ENCODE results near the gene ZNF133.
"Not testable (repeated sequence)": the region's sequence is repeated elsewhere in the genome, so short reads cannot be mapped to it uniquely, and the experiment has no call there.

Gene ZNF133

GRCh38 chr20:18284805-18285533, 3.4 kb upstream of the ZNF133 start:
- no peak for DNase-seq (ENCODE audit: low spot score)

DNA sequence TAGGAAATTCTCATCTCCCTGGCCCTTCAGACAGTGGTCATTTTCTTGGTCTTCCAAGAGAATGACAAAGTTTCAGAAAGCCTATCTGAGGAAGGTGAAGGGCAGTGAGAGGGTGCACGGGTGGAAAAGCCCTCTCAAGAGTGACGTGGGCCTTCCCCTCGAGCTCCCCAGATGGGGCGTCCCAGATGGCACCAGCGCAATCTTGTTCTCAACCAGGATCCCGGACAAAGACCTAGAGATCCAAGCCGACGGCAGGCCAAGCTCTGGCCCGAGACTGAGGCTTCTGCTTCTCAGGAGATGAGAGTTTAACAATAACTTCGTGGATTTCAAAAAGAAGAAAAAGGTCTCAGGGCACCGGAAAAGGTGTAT, 797 bp upstream of the ZNF133 start:
- DNase-seq (ENCODE audit: low spot score), result peak; percentile 25

DNA sequence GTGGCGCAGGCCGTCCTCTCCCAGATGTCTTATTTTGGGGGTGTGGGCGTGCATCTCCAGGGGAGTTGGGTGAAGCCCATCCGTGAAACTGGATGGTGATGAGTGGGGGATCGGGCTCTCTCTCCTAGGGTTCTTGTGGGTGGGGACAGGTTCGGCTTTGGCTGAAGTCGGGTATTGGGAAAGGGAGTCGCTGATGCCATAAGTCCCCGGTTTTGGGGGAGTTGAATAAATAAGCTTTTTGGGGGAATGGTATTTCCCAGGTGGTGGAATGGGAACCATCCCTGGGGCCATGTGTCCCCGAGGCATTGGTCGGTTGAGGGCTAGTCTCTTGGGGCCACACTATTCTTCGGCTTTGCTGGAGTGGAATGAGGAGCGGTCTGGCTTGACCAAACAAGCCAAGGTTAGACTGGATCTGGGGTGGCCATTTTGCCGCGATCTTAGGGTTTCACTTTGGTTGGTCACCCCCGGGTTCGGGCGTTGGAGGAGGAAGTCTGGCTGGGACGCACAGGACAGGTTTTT, 481 bp downstream of the ZNF133 start:
- DNase-seq (ENCODE audit: low spot score), result peak; percentile 36

- no peak for DNase-seq (ENCODE audit: low spot score)
Measured at GRCh38 chr20:18289306-18289705, 979 bp downstream of the ZNF133 start.

DNA sequence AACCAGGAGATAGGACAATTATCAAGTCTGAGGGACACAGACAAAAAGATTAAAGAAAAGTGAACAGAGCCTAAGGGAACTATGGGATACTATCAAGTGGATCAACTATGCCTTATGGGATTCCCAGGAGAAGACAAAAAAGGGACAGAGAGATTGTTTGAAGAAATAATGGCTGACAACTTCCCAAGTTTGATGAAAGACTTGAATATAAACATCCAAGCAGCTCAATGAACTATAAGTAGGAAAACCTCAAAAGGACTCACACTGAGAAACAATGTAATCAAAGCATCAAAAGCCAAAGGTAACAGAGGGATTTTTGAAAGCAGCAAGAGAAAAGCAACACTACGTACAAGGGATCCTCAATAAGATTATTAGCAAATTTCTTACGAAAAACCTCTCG, 11.0 kb downstream of the ZNF133 start:
- no peak for DNase-seq (ENCODE audit: low spot score)

DNA sequence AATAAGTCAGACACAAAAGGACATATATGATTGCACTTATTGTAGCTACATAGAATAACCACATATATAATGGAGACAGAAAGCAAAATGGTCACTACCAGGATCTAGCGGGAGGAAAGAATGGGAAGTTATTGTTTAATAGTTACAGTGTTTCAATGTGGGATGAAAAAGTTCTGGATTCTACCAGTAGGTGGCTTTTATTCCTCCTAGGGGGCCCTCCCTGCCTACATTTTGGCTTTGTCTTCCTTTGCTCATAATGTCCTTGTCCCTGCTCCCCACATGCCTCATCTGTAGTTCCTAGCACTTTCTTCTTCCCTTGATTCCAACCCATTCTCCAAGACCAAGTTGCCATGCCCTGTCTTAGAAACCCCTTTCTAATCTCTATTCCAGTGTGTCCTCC, 16.3 kb downstream of the ZNF133 start:
- DNase-seq (ENCODE audit: low spot score), result no peak

- DNase-seq (ENCODE audit: low spot score), result no peak
Measured at GRCh38 chr20:18307301-18307700, 19.0 kb downstream of the ZNF133 start.

- DNase-seq (ENCODE audit: low spot score), result no peak
Measured at GRCh38 chr20:18310051-18310450, 21.7 kb downstream of the ZNF133 start.

GRCh38 chr20:18310592-18310991, 22.3 kb downstream of the ZNF133 start:
- no peak for DNase-seq (ENCODE audit: low spot score)

DNA sequence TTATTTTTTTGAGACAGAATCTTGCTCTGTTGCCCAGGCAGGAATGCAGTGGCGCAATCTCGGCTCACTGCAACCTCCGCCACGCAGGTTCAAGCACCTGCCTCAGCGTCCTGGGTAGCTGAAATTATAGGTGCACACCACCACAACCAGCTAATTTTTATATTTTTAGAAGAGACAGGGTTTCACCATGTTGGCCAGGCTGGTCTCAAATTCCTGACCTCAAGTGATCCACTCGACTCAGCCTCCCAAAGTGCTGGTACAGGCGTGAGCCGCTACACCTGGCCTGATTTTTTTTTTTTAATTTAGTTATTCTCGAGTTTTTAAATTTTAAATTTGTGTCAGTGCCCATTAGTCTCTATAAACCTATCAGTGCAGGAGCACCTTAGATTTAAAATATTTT, 24.4 kb downstream of the ZNF133 start:
- no peak for DNase-seq (ENCODE audit: low spot score)

DNA sequence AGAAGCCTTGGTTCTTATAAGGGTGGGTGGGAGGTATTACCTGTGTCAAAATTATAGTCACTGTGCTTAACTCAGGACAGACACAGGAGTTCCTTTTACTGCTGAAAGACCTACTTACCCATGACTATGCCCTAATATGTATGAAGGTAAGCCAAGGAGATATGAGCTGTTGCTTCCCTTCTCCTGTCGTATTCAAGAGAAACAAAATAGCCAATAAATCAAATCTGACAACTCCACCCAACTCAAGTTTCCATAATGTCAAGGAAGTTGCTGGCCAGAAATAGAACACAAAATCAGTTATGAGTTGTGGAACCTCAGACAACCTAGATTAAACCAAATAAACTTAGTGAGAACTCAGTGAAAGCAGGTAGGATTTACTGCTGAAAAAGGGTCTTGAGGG, 25.1 kb downstream of the ZNF133 start:
- DNase-seq (ENCODE audit: low spot score), result no peak

- DNase-seq (ENCODE audit: low spot score), result peak; percentile 60
Measured at GRCh38 chr20:18314786-18315406, 26.6 kb downstream of the ZNF133 start.

GRCh38 chr20:18316166-18316565, 27.8 kb downstream of the ZNF133 start:
- DNase-seq (ENCODE audit: low spot score), result no peak

- no peak for DNase-seq (ENCODE audit: low spot score)
Measured at GRCh38 chr20:18321316-18321715, 33.0 kb downstream of the ZNF133 start.

DNA sequence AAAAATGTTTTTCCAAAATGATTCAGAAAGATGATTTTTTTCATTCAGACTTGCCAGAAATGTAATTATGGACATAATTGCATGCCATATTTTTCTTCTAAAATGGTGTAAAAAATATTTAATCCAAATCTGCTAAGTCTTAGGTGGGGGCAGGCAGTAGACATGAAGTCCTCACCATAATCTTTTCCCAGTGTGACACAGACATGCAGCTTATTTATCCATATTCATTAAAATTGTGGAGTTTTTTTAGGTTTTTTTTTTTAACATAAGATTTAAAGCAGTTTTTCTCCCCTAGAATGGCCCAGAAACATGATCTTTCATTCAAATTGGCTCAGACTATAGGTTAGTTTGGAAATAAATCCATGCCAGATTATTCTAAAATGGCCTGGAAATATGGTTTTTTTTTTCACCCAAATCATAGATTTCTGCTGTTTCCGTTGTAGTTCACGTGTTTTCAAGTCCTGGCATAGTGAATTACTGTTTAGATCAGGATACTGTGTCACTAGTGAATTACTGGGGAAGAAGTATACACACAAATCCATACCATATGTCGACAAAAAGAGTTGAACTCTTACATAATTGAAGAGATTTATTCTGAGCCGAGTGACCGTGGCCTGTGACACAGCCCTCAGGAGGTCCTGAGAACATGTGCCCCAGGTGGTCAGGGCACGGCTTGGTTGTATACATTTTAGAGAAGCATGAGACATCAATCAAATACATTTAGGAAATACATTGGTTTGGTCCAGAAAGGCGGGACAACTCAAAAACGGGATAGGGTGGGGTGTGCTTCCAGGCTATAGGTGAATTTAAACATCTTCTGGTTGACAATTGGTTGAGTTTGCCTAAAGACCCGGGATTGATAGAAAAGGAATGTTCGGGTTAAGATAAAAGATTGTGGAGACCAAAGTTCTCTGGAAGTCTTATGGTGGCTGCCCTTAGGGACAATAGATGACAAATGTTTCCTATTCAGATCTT, 33.9 kb downstream of the ZNF133 start:
- DNase-seq (ENCODE audit: low spot score), result no peak

DNA sequence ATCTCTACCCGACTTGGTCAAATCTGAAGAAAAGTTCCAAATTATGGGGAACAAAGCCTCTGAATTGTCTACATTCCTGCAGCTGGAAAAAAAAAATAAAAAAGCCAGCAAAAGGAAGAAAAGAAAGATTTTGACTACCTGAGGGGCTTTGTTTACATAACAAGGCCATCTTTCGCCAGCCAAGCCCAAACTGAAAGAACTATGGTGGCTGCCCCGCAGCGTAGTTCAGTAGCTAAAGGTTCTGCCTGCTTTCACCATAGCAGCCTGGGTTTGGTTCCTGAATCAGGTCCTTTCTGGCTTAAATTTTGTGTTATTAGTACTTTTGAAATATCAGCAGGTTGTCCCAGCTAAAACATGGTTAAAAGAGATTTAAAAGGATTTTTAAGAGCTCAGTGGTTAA, 35.4 kb downstream of the ZNF133 start:
- no peak for DNase-seq (ENCODE audit: low spot score)

DNA sequence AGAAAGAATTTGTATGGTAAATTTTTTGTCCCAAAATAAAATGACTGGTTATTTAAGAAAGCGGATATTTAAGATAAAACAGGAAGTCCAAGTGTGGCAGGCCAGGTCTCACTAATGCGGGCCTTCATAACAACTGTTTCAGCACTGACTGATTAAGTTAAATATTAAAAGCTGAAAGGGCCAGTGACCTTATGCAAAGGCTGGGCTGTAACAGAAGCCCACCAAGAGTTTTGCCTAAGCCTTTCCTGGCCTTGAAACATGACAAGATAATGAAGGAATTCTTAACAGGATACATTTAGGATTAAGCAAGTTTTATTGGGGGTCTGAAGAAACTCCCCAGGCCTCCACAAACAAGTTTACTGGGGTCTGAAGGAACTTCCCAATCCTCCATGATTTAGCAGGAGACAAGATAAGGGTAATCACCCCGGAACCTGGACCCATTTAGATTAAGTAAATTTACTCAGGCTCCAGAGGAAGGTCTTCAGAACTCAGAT, 36.3 kb downstream of the ZNF133 start:
- DNase-seq (ENCODE audit: low spot score), result no peak

GRCh38 chr20:18326990-18327389, 38.7 kb downstream of the ZNF133 start:
- no peak for DNase-seq (ENCODE audit: low spot score)

- DNase-seq (ENCODE audit: low spot score), result no peak
Measured at GRCh38 chr20:18331694-18332093, 43.4 kb downstream of the ZNF133 start.

DNA sequence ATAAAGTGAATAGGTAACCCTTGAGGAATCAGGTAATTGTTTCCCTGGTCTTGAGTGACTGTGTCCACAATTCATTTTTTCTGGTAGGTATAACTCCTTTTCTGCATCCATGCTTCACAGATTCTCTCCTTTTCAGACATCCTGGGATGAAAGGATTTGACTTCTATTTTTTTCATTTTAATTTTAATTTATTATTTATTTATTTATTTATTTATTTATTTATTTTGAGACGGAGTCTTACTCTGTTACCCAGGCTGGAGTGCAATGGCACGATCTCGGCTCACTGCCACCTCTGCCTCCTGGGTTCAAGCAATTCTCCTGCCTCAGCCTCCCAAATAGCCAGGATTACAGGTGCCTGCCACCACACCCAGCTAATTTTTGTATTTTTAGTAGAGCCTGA, 61.4 kb downstream of the ZNF133 start:
- DNase-seq (ENCODE audit: low spot score), result not testable (repeated sequence)

DNA sequence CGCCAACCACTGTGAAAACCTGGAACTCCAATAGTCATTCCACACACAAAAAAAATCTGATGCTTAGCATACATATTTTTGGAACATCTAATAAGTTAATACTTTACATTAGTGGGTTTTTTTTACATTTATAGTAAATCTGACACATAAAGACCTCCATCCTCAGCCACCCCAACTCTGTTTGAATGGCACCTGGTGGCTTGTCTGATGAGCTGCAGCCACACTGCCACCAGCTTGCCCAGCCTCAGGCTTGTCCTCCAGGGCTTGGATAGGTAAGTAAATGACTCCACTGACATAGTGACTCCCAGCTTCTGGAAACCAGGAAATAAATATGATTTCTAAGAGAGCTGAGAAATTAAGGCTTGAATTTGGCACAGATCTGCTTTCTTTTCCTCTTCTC, 71.5 kb downstream of the ZNF133 start:
- no peak for DNase-seq (ENCODE audit: low spot score)

- no peak for DNase-seq (ENCODE audit: low spot score)
Measured at GRCh38 chr20:18360635-18361034, 72.3 kb downstream of the ZNF133 start.
